ENCODE results near the gene AUP1. TPM values are rescaled to one million over a fixed set of nuclear protein-coding genes. Genes with fewer than 3 reads are reported as not detected.
A peak's percentile ranks its signal among the peaks of the same experiment; 100 is the strongest.

The AUP1 gene
- total and polyA plus RNA-seq, 11 donors = 33.6 to 168 (median 56.4) TPM

DNA sequence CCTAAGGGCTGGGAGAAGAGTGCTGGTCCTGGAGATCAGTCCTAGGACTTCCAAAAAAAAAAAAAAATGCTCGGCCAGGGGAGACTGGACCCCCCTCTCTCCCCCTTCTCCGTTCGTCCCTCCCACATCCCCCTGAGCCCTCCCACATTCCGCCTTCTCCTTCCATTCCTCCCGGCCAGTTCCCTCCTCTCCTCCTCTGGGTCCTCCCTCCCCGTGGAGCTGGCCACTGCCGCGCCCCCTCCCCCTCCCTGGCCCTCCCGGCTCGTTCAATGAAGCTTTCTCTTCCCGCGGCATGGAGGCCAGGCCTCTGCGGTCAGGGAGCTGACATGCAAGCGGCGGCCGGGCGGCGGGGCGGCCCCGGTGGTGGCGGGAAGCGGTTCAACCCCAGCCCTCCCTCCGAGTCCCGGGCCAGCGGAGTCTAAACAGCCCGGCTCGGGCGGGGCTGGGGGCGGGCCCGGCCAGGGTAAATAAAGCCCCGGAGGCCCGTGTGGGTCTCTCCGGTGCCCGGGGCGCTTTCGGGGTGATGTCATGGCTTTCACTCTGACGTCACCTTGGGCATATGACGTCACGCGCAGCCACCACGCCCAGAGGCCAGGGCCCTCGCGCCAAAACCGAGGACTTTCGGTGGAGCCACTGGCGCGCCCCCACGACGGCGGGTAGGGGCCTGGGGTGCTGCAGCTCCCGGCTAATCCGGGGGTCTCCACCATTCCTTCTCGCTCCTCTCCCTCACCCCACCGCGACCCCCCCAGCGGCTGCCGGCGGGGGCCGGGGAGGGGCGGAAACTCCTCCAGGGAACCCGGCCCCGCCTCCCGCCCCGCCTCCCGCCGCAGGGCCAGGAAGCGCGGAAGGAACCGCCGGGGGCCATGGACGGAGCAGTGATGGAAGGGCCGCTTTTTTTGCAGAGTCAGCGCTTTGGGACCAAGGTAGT, 24.6 kb upstream of the AUP1 start, which contains the start of the genes DOK1 and LOXL3:
DOK1 (plus strand) TSS at position 829 of the 928 bp plus-strand sequence; CDS start at position 864, 35 bp downstream.
LOXL3 (minus strand) TSS at position 51 of the 928 bp plus-strand sequence. CDS start 1,308 bp downstream, outside the sequence.
- peak in 1 of 2 donors; percentile 15 for TF ChIP-seq POLR2A (IDR thresholded peaks at IDR 0.05)
- TF ChIP-seq, protein P1, sequence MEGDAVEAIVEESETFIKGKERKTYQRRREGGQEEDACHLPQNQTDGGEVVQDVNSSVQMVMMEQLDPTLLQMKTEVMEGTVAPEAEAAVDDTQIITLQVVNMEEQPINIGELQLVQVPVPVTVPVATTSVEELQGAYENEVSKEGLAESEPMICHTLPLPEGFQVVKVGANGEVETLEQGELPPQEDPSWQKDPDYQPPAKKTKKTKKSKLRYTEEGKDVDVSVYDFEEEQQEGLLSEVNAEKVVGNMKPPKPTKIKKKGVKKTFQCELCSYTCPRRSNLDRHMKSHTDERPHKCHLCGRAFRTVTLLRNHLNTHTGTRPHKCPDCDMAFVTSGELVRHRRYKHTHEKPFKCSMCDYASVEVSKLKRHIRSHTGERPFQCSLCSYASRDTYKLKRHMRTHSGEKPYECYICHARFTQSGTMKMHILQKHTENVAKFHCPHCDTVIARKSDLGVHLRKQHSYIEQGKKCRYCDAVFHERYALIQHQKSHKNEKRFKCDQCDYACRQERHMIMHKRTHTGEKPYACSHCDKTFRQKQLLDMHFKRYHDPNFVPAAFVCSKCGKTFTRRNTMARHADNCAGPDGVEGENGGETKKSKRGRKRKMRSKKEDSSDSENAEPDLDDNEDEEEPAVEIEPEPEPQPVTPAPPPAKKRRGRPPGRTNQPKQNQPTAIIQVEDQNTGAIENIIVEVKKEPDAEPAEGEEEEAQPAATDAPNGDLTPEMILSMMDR (IDR thresholded peaks at IDR 0.05) = no peak
- H3K36me3 ChIP-seq = peaks cover 0 to 14% (median 0%) of the 10 kb centered on the region in 9 donors
- WGBS, 4 donors = 0 to 1% (median 1%) methylated on average over 37 to 73 of the region's 73 CpGs
- peak; percentile 67 to 90 (median 84) for ATAC-seq
- DNase-seq = peak; percentile 92 to 95 (median 93)
- H3K4me1 ChIP-seq = peaks cover 0 to 38% (median 20%) of the 10 kb centered on the region in 12 donors
- intact Hi-C loops (cut with DNase I) = loop anchor here in 2 of 10 donors (1.0 to 2.0 kb wide), 2 partner anchors 25 to 47 kb away; partner anchors contain the start of genes AUP1 (in 1 of the 2), HTRA2 (in 1 of the 2) and PCGF1 (in 1 of the 2)
- H3K27ac ChIP-seq = peak within 1 kb of the TSS; percentile 51 to 95 (median 86)
- no peaks in the 10 kb centered on the region for H3K9me3 ChIP-seq
- peaks cover 0 to 7% (median 0%) of the 10 kb centered on the region in 9 donors for H3K27me3 ChIP-seq
- H3K4me3 ChIP-seq = peak within 1 kb of the TSS; percentile 57 to 87 (median 72)

DNA sequence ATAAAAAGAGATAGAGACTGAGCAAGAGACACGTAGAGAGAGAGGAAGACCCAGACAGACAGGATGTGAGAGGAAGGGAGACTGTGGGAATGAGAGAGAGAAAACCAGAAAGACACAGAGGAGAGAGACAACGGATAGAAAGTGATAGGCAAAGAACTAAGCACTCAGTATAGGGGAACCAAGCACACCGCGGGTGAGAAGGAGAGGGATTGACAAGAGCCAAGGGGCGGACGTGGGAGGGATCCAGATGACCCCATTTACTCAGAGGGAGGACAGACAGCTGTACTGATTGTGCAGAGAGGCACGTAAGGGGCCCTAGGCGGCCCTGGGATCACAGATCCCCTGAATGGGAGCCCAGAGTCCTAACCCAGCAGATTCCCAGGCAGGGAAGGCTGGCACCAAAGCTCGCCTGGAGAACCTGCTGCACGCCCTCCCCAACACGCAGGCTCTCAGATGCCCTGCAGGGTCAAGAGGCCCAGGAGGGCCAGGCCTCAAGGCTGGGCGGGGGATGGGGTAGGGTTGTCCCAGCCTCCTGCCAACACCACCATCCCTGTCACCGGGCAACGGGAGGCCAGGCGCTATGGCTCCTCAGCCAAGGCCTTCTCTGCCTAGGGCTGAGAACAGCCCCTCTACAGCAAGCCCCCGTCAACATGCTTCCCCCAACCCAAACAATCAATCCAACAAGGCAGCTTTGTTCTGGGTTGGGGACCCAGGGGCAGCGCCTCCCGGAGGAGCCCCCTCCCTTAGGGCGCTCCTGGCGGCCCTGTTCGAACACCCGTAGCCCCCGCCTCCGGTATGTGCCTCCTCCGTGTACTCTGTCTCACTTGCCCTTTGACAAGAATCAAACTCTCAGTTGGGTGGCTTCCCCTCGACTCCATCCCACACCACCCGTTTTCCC, 23.7 kb upstream of the AUP1 start:
- peaks cover 0 to 46% (median 27%) of the 10 kb centered on the region in 12 donors for H3K4me1 ChIP-seq
- ATAC-seq (peak in 1 of 4 donors; percentile 14), DNase-seq (peak in 1 of 5 donors; percentile 59)
- no peak for TF ChIP-seq POLR2A (IDR thresholded peaks at IDR 0.05)
- TF ChIP-seq, protein P1 (IDR thresholded peaks at IDR 0.05) = no peak
- intact Hi-C loops (cut with DNase I) = no loop called here
- H3K9me3 ChIP-seq = no peaks in the 10 kb centered on the region
- H3K4me3 ChIP-seq = peak overlapping the region in 11 of 12 donors; percentile 57 to 87 (median 72)
- 45 to 55% (median 50%) methylated on average over 20 to 27 of the region's 27 CpGs for WGBS, 4 donors
- peak overlapping the region in 11 of 12 donors; percentile 15 to 95 (median 85) for H3K27ac ChIP-seq
- H3K36me3 ChIP-seq = peaks cover 0 to 14% (median 0%) of the 10 kb centered on the region in 9 donors
- peaks cover 0 to 7% (median 0%) of the 10 kb centered on the region in 9 donors for H3K27me3 ChIP-seq

DNA sequence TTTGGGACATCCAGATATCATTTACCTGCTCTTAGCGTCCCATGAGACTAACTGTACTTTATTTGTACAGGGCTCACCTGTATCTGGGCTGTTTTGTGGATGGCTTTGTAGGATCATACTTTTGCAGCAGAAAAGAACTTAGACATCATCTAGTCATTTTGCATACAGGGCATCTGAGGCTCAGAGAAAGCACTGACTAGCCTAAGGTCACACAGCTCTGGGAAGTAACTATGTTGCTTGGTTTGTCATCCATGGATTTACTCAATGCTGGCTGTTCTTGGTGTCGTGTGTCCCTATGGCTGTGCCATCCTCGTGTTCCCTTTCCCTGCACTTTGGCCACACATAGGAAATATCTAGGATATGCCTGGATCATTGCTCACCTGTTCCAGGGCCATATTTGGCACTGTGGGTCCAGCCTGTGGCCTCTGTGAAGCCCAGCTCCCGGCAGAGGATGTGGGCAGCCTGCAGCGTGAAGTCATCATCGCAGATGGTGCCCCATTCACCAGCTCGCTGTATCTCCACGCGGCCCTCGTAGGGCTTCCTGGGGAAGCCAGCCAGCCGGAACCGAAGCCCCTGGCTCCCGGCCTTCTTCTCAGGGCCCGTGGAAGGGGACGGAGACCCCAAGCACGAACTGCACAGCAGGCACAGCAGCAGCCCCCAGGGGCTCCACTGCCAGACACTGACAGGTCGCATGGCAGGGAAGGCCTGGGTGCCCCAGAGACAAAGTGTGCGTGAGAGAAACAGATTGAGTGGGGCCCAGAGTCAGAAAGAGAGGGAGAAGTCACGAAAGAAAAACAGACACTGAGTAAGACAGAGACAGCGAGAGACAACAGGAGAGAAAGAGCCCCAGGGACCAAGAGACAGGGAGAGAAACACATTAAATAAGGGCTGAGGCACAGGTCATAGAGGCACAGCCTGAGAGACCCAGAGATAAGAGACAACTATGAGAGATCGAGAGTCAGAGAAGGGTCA, 22.7 kb upstream of the AUP1 start:
- DNase-seq = no peak
- peaks cover 0 to 48% (median 28%) of the 10 kb centered on the region in 12 donors for H3K4me1 ChIP-seq
- TF ChIP-seq, protein P1 (IDR thresholded peaks at IDR 0.05) = no peak
- no peak for TF ChIP-seq POLR2A (IDR thresholded peaks at IDR 0.05)
- H3K36me3 ChIP-seq = peaks cover 0 to 13% (median 0%) of the 10 kb centered on the region in 9 donors
- intact Hi-C loops (cut with DNase I) = no loop called here
- H3K27me3 ChIP-seq = peaks cover 0 to 7% (median 0%) of the 10 kb centered on the region in 9 donors
- no peak for ATAC-seq
- peak overlapping the region in 9 of 12 donors; percentile 15 to 95 (median 86) for H3K27ac ChIP-seq
- 67 to 78% (median 74%) methylated on average over 19 to 21 of the region's 21 CpGs for WGBS, 4 donors
- peak overlapping the region in 9 of 12 donors; percentile 57 to 87 (median 75) for H3K4me3 ChIP-seq
- H3K9me3 ChIP-seq = no peaks in the 10 kb centered on the region

Data from heart left ventricle (tissue), 16 donors.